Measurements from ENCODE around the gene SLC1A2. TPM values are rescaled to one million over a fixed set of nuclear protein-coding genes. Genes with fewer than 3 reads are reported as not detected.

SLC1A2 gene
- total and polyA plus RNA-seq, 2 donors (not counting 3 experiments of a cell fraction or from before 2014, with no cell fraction given), result not detected

GRCh38 chr11:35427071-35427470 is 7.7 kb upstream of the SLC1A2 start:
- no peak overlapping the region for H3K9ac ChIP-seq (replicated peaks; ENCODE audit: extremely low read depth, insufficient read depth, low read length)
- H3K9me3 ChIP-seq (replicated peaks; ENCODE audit: control insufficient read depth, insufficient read depth, low read length), result no peaks in the 10 kb centered on the region
- POLR2A ChIA-PET, result no interaction called here
- no peaks in the 10 kb centered on the region for H3K4me1 ChIP-seq (ENCODE audit: control insufficient read depth, extremely low read depth, insufficient read depth, low read length)
- no peaks in the 10 kb centered on the region for H3K36me3 ChIP-seq (ENCODE audit: control insufficient read depth in 2 of 2, extremely low read depth in 1 of 2, insufficient read depth in 2 of 2, low read length in 2 of 2)
- no peak overlapping the region for H2AFZ ChIP-seq (ENCODE audit: low read depth, low read length)
- H3K27me3 ChIP-seq (ENCODE audit: control insufficient read depth in 2 of 2, insufficient read depth in 2 of 2, low read length in 2 of 2), result peaks cover 8 to 22% of the 10 kb centered on the region in 2 experiments
- no TSS peak for BruUV-seq (replicated peaks)
- no peak for DNase-seq (ENCODE audit: low read depth, low spot score)
- no peaks in the 10 kb centered on the region for H3K9me1 ChIP-seq (replicated peaks; ENCODE audit: control insufficient read depth, extremely low read depth, insufficient read depth, low read length)
- no peak for FAIRE-seq
- CTCF ChIA-PET, result no interaction called here
- H3K79me2 ChIP-seq (ENCODE audit: control insufficient read depth, insufficient read depth, low read length), result no peaks in the 10 kb centered on the region
- dilution Hi-C loops (cut with MboI; ENCODE audit: extremely low pct_ligation_motif_present, low sequenced_read_pairs) (no loop called here), intact Hi-C loops (cut with micrococcal nuclease) (no loop called here)
- H3K4me3 ChIP-seq (replicated peaks in 1 of 3; ENCODE audit: insufficient read depth in 1 of 3, low read depth in 1 of 3, low read length in 3 of 3), result no peak overlapping the region
- no peak overlapping the region for H3K4me2 ChIP-seq (ENCODE audit: insufficient read depth, low read length)
- no peak overlapping the region for H3K27ac ChIP-seq (ENCODE audit: insufficient read depth, low read depth, low read length)
- TF ChIP-seq POLR2A (IDR thresholded peaks at IDR 0.05; ENCODE audit: low read depth, low read length), result no peak
- no peak for TF ChIP-seq MYC (IDR thresholded peaks at IDR 0.05; ENCODE audit: low read depth, low read length)
- no peak for TF ChIP-seq MAX (IDR thresholded peaks at IDR 0.05; ENCODE audit: insufficient read depth, insufficient read length)
- TF ChIP-seq CTCF (IDR thresholded peaks at IDR 0.05; ENCODE audit: extremely low read depth in 1 of 2, insufficient read depth in 1 of 2, low read depth in 1 of 2, low read length in 2 of 2), result no peak
- no peak for TF ChIP-seq JUN (IDR thresholded peaks at IDR 0.05; ENCODE audit: borderline replicate concordance, insufficient read depth, insufficient read length, low read depth)
- no peak for TF ChIP-seq GATA2 (IDR thresholded peaks at IDR 0.05; ENCODE audit: insufficient read depth, insufficient read length, low read depth, low read length)
- TF ChIP-seq FOS (IDR thresholded peaks at IDR 0.05; ENCODE audit: borderline replicate concordance, insufficient read depth, low read length), result no peak
- no peak for TF ChIP-seq POLR2AphosphoS5 (IDR thresholded peaks at IDR 0.05; ENCODE audit: insufficient read depth, low read depth, low read length)
- H4K20me1 ChIP-seq (replicated peaks; ENCODE audit: control insufficient read depth, extremely low read depth, insufficient read depth, low read length), result no peaks in the 10 kb centered on the region

Data from endothelial cell of umbilical vein (primary cell).